ENCODE data around the gene ZNF358.

DNA sequence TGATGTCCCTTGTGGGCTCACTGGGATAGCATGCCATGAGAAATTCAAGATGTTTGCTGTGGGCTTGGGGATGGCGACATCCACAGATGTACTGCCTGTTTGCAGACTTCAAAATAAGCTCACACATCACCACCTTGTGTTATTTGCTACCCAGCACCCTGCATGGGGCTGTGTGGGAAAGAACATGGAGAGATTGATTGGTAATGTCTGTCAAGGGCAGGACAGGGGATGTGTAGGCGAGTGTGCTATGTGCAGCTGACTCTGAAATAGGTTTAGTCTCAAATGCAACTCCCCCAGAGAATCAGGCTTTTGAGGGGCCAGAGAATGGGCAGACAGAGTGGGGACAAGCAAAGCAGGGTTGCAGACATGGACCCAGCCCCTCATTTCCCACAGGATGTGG is 44.4 kb downstream of the ZNF358 start:
- TF ChIP-seq, protein P1, sequence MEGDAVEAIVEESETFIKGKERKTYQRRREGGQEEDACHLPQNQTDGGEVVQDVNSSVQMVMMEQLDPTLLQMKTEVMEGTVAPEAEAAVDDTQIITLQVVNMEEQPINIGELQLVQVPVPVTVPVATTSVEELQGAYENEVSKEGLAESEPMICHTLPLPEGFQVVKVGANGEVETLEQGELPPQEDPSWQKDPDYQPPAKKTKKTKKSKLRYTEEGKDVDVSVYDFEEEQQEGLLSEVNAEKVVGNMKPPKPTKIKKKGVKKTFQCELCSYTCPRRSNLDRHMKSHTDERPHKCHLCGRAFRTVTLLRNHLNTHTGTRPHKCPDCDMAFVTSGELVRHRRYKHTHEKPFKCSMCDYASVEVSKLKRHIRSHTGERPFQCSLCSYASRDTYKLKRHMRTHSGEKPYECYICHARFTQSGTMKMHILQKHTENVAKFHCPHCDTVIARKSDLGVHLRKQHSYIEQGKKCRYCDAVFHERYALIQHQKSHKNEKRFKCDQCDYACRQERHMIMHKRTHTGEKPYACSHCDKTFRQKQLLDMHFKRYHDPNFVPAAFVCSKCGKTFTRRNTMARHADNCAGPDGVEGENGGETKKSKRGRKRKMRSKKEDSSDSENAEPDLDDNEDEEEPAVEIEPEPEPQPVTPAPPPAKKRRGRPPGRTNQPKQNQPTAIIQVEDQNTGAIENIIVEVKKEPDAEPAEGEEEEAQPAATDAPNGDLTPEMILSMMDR (IDR thresholded peaks at IDR 0.05) = no peak
- no peak for TF ChIP-seq POLR2AphosphoS5 (IDR thresholded peaks at IDR 0.05)

Data from sigmoid colon (tissue), 4 donors.